Esophagus muscularis mucosa (tissue), 4 donors: ENCODE results near the gene THSD4. TPM values are rescaled to one million over a fixed set of nuclear protein-coding genes. Genes with fewer than 3 reads are reported as not detected.

Source experiments
- DNase-seq: peaks from one replicate; pipeline ENCODE4 v3.0.0-alpha.2; 2017; ENCODE audit errors: extremely low spot score
- H3K27ac ChIP-seq, 4 donors: fragments of 200-600 bp; sonication (generic); replicated peaks in 1 of 4; 1 replicate in 3 of 4; 2 replicates in 1 of 4; pipeline ENCODE4 v1.5.1; 2016 to 2019; ENCODE audit warnings: mild to moderate bottlenecking in 1 of 4
- H3K27me3 ChIP-seq, 4 donors: fragments of 200-600 bp; sonication (generic); one replicate each; pipeline versions ENCODE4 v1.5.1 to v1.6.0; 2016 to 2019
- H3K36me3 ChIP-seq, 4 donors: fragments of 200-600 bp; sonication (generic); one replicate each; pipeline ENCODE4 v1.5.1; 2016 to 2019
- H3K4me1 ChIP-seq, 4 donors: fragments of 200-600 bp; sonication (generic); one replicate each; pipeline ENCODE4 v1.5.1; 2016 to 2019
- H3K4me3 ChIP-seq, 4 donors: fragments of 200-600 bp; sonication (generic); 1 replicate in 2 of 4; 2 replicates in 2 of 4; pipeline ENCODE4 v1.5.1; 2016 to 2019; ENCODE audit warnings: mild to moderate bottlenecking in 4 of 4, moderate library complexity in 1 of 4
- H3K9me3 ChIP-seq, 4 donors: fragments of 200-600 bp; sonication (generic); 1 replicate in 3 of 4; 2 replicates in 1 of 4; pipeline ENCODE4 v1.5.1; 2016 to 2019
- CTCF ChIP-seq, 3 experiments: fragments of 200-600 bp in 2 of 3; fragments of 450-650 bp in 1 of 3; sonication (generic) in 2 of 3; IDR thresholded peaks; one replicate each; pipeline ENCODE4 v1.5.1; 2017 to 2019; ENCODE audit warnings: antibody characterized with exemption in 3 of 3, mild to moderate bottlenecking in 2 of 3, moderate library complexity in 1 of 3
- EP300 ChIP-seq: sonication (generic); formaldehyde crosslinking; IDR thresholded peaks from one replicate; pipeline ENCODE4 v1.6.1; 2017; ENCODE audit warnings: antibody characterized with exemption
- POLR2A ChIP-seq: fragments of 450-650 bp; IDR thresholded peaks from one replicate; pipeline ENCODE4 v1.6.1; 2017; ENCODE audit warnings: antibody characterized with exemption, moderate library complexity, mild to moderate bottlenecking, low read depth
- POLR2AphosphoS5 ChIP-seq, 2 donors: sonication (generic); formaldehyde crosslinking; IDR thresholded peaks; one replicate each; pipeline ENCODE4 v1.6.1; 2017; ENCODE audit warnings: antibody characterized with exemption in 2 of 2
- WGBS: methylation state at CpG from one replicate; pipeline ENCODE4 v1.1.5; 2018; 5-methylcytosine and 5-hydroxymethylcytosine counted together
- intact Hi-C: fragments of 100-400 bp; cut with DNase I; formaldehyde crosslinking; loops from one replicate; pipeline ENCODE4 v1.15.1; 2023
- total RNA-seq, 4 donors: library from RNA; depleted of rRNA; stranded (reverse); fragments of >200 nt; gene quantifications; one replicate each; pipeline versions ENCODE4 v1.1.0 to v1.2.1, GENCODE V29; 2016

The THSD4 gene
- total RNA-seq, 4 donors from 2014 or later: 3.2 to 6.6 (median 5.6) TPM

GRCh38 chr15:71180986-71181853 lies 65.9 kb downstream of the THSD4 start:
- intact Hi-C loops: no loop called here
- H3K36me3 ChIP-seq: no peaks in the 10 kb centered on the region
- DNase-seq: peak; percentile 79

GRCh38 chr15:71182522-71182921 lies 67.3 kb downstream of the THSD4 start:
- no peak for TF ChIP-seq POLR2AphosphoS5 (IDR thresholded peaks at IDR 0.05)
- intact Hi-C loops: no loop called here
- H3K27ac ChIP-seq: no peak overlapping the region

More at GRCh38 chr15:71180986-71181853, 65.9 kb downstream of the THSD4 start:
- H3K4me1 ChIP-seq: no peaks in the 10 kb centered on the region
- H3K4me3 ChIP-seq: no peak overlapping the region
- 63% methylated on average over 3 of the region's 3 CpGs for WGBS
- H3K9me3 ChIP-seq: no peaks in the 10 kb centered on the region
- TF ChIP-seq CTCF (IDR thresholded peaks at IDR 0.05) (no peak), EP300 (no peak), POLR2AphosphoS5 (IDR thresholded peaks at IDR 0.05) (no peak), POLR2A (no peak)
- no peaks in the 10 kb centered on the region for H3K27me3 ChIP-seq
- H3K27ac ChIP-seq: no peak overlapping the region

DNA sequence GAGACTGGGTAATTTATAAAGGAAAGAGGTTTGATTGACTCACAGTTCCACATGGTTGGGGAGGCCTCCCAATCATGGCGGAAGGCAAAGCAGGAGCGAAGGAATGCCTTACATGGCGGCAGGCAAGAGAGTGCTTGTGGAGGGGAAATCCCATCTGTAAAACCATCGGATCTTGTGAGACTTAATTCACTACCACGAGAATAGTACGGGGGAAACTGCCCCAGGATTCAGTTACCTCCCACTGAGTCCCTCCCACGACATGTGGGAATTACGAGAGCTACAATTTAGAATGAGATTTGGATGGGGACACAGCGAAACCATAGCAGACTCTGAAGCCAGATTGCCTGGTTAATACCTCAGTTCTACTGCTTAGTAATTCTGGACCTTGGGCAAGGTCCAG lies 67.8 kb downstream of the THSD4 start:
- no peaks in the 10 kb centered on the region for H3K36me3 ChIP-seq
- WGBS: 89% methylated on average over 9 of the region's 9 CpGs
- H3K27me3 ChIP-seq: no peaks in the 10 kb centered on the region
- no peak overlapping the region for H3K4me3 ChIP-seq
- no peak for TF ChIP-seq POLR2AphosphoS5 (IDR thresholded peaks at IDR 0.05)
- no peak for TF ChIP-seq EP300
- TF ChIP-seq CTCF (IDR thresholded peaks at IDR 0.05): no peak
- TF ChIP-seq POLR2A: no peak
- DNase-seq: peak; percentile 64
- H3K4me1 ChIP-seq: peaks cover 0 to 4% (median 0%) of the 10 kb centered on the region in 4 donors
- no peaks in the 10 kb centered on the region for H3K9me3 ChIP-seq
- H3K27ac ChIP-seq: no peak overlapping the region
- intact Hi-C loops: no loop called here

More at GRCh38 chr15:71182522-71182921, 67.3 kb downstream of the THSD4 start:
- no peaks in the 10 kb centered on the region for H3K27me3 ChIP-seq
- DNase-seq: no peak
- H3K9me3 ChIP-seq: no peaks in the 10 kb centered on the region
- no peak overlapping the region for H3K4me3 ChIP-seq
- no peaks in the 10 kb centered on the region for H3K36me3 ChIP-seq
- peaks cover 0 to 4% (median 0%) of the 10 kb centered on the region in 4 donors for H3K4me1 ChIP-seq

GRCh38 chr15:71185706-71186105 lies 70.4 kb downstream of the THSD4 start:
- H3K27me3 ChIP-seq: no peaks in the 10 kb centered on the region
- peak; percentile 29 for DNase-seq
- intact Hi-C loops: no loop called here
- no peaks in the 10 kb centered on the region for H3K36me3 ChIP-seq
- H3K9me3 ChIP-seq: no peaks in the 10 kb centered on the region
- no peak overlapping the region for H3K27ac ChIP-seq
- H3K4me1 ChIP-seq: peaks cover 0 to 4% (median 0%) of the 10 kb centered on the region in 4 donors
- H3K4me3 ChIP-seq: no peak overlapping the region
- TF ChIP-seq POLR2AphosphoS5 (IDR thresholded peaks at IDR 0.05): no peak
- no peak for TF ChIP-seq CTCF (IDR thresholded peaks at IDR 0.05)
- TF ChIP-seq EP300: no peak
- no peak for TF ChIP-seq POLR2A
- 82% methylated on average over 5 of the region's 5 CpGs for WGBS

DNA sequence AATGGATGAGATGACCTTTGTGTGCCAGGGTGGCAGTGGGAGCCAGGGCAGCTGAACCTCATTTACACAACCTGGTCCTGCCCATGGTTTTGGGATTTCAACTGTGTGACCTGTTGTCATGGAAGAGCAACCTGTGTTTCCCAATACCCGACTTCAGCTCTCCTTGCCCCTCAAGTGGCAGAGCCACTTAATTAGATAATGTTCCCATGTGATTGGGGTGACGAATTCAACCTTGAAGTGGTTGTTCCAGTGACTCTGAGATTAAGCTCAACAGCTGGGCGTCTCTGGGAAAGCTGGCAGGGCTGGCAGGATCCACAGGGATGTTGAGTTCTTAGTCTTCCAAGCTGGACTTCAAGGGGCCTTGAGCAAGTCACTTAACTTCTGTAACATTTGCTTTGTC lies 71.0 kb downstream of the THSD4 start:
- peaks cover 0 to 4% (median 0%) of the 10 kb centered on the region in 4 donors for H3K4me1 ChIP-seq
- H3K27me3 ChIP-seq: no peaks in the 10 kb centered on the region
- peak; percentile 77 for DNase-seq
- no peak for TF ChIP-seq EP300
- no peak for TF ChIP-seq POLR2A
- no peak for TF ChIP-seq CTCF (IDR thresholded peaks at IDR 0.05)
- no peak for TF ChIP-seq POLR2AphosphoS5 (IDR thresholded peaks at IDR 0.05)
- H3K4me3 ChIP-seq: no peak overlapping the region
- H3K27ac ChIP-seq: no peak overlapping the region
- WGBS: 67% methylated on average over 3 of the region's 3 CpGs
- intact Hi-C loops: no loop called here
- no peaks in the 10 kb centered on the region for H3K36me3 ChIP-seq
- no peaks in the 10 kb centered on the region for H3K9me3 ChIP-seq
